Testis (tissue), 3 donors: ENCODE data around the gene CNTN6. TPM values are rescaled to one million over a fixed set of nuclear protein-coding genes. Genes with fewer than 3 reads are reported as not detected.

Experiments used
- DNase-seq: peaks from one replicate; pipeline ENCODE4 v3.0.0-alpha.2; 2019
- H3K27ac ChIP-seq, 2 donors: fragments of 200-600 bp; sonication (generic); one replicate each; pipeline ENCODE4 v1.5.1; 2019
- H3K27me3 ChIP-seq: fragments of 200-600 bp; sonication (generic); one replicate; pipeline ENCODE4 v1.5.1; 2019
- H3K36me3 ChIP-seq: fragments of 200-600 bp; sonication (generic); one replicate; pipeline ENCODE4 v1.5.1; 2017; ENCODE audit warnings: low read depth; ENCODE audit errors: missing control alignments
- H3K4me1 ChIP-seq: fragments of 200-600 bp; sonication (generic); one replicate; pipeline ENCODE4 v1.5.1; 2019
- H3K4me3 ChIP-seq, 2 donors: fragments of 200-600 bp; sonication (generic); one replicate each; pipeline ENCODE4 v1.5.1; 2017 to 2019
- H3K9me3 ChIP-seq: fragments of 200-600 bp; sonication (generic); one replicate; pipeline ENCODE4 v1.5.1; 2017
- POLR2A ChIP-seq: fragments of 450-650 bp; IDR thresholded peaks from one replicate; pipeline ENCODE4 v1.6.1; 2017; ENCODE audit warnings: antibody characterized with exemption, mild to moderate bottlenecking, moderate library complexity
- WGBS, 2 donors: methylation state at CpG; one replicate each; pipeline ENCODE4 v1.1.5; 2018; 5-methylcytosine and 5-hydroxymethylcytosine counted together
- intact Hi-C: fragments of 100-400 bp; cut with DNase I; formaldehyde crosslinking; loops from one replicate; pipeline ENCODE4 v1.15.1; 2023; ENCODE audit warnings: low total_unique reads
- polyA plus RNA-seq: library from polyadenylated mRNA; stranded (reverse); fragments of 350-450 nt; fragmentation: Illumina TruSeq; extraction: RNeasy Lipid Tissue Mini Kit (QIAGEN cat#74804); gene quantifications from one replicate; pipeline ENCODE4 v1.2.3, GENCODE V29; 2014; ENCODE audit warnings: low read depth, low replicate concordance; ENCODE audit not compliant: insufficient read depth
- total RNA-seq, 2 donors: library from RNA; depleted of rRNA; stranded (reverse); fragments of >200 nt; gene quantifications; one replicate each; pipeline ENCODE4 v1.2.3, GENCODE V29; 2016
- TF ChIP-seq, protein P1 (sequence below), 3 experiments: fragments of 450-650 bp in 2 of 3; fragments of 200-600 bp in 1 of 3; sonication (generic) in 1 of 3; IDR thresholded peaks; one replicate each; pipeline ENCODE4 v1.5.1; 2016 to 2019; ENCODE audit warnings: antibody characterized with exemption in 3 of 3, mild to moderate bottlenecking in 2 of 3, moderate library complexity in 1 of 3

The CNTN6 gene
- total and polyA plus RNA-seq, 3 donors from 2014 or later = 0.22 to 0.74 (median 0.31) TPM

DNA sequence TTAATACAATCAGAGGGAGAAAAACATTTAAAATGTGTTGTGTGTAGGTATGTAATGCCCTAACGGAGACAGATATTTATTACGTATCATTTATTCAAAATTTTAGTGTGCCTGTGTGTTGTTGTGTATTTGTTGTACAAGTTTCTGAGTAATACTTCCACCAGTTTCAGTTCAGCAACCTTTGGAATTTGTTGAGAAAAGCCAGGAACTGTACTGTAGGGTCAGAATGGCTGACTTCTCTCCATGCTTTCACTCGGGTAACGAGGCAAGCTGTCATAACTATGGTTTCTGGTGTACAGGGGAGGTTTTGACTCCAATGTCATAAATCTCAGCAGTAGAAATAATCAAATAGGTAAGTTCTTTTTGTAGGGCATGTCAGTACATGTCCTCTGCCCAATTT lies 23.8 kb upstream of the CNTN6 start:
- WGBS, 2 donors = 63 to 71% methylated on average over 4 of the region's 4 CpGs
- no peaks in the 10 kb centered on the region for H3K4me1 ChIP-seq
- no peak overlapping the region for H3K4me3 ChIP-seq
- no peaks in the 10 kb centered on the region for H3K9me3 ChIP-seq
- no peaks in the 10 kb centered on the region for H3K36me3 ChIP-seq
- DNase-seq = no peak
- intact Hi-C loops = no loop called here
- no peak overlapping the region for H3K27ac ChIP-seq
- TF ChIP-seq, protein P1, sequence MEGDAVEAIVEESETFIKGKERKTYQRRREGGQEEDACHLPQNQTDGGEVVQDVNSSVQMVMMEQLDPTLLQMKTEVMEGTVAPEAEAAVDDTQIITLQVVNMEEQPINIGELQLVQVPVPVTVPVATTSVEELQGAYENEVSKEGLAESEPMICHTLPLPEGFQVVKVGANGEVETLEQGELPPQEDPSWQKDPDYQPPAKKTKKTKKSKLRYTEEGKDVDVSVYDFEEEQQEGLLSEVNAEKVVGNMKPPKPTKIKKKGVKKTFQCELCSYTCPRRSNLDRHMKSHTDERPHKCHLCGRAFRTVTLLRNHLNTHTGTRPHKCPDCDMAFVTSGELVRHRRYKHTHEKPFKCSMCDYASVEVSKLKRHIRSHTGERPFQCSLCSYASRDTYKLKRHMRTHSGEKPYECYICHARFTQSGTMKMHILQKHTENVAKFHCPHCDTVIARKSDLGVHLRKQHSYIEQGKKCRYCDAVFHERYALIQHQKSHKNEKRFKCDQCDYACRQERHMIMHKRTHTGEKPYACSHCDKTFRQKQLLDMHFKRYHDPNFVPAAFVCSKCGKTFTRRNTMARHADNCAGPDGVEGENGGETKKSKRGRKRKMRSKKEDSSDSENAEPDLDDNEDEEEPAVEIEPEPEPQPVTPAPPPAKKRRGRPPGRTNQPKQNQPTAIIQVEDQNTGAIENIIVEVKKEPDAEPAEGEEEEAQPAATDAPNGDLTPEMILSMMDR (IDR thresholded peaks at IDR 0.05) = no peak
- no peak for TF ChIP-seq POLR2A
- no peaks in the 10 kb centered on the region for H3K27me3 ChIP-seq

DNA sequence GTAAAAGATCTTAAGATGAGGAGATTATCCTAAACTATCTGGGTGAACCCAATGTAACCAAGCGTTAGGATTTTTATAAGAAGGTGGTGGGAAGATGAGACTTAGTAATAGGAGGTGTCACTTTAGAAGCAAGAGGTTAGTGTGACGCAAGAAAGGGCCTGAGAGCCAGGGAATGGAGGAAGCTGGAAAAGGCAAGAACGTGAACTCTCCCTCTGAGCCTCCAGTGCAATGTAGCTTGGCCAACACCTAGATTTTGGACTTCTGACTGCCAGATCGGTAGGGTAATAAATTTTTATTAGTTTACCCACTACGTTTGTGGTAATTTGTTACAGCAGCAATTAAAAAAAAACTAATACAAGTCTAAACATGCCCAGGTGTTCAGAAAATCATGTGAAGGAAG lies 20.8 kb upstream of the CNTN6 start:
- TF ChIP-seq, protein P1 (IDR thresholded peaks at IDR 0.05) = no peak
- TF ChIP-seq POLR2A = no peak
- H3K27me3 ChIP-seq = no peaks in the 10 kb centered on the region
- H3K27ac ChIP-seq = no peak overlapping the region
- no peak overlapping the region for H3K4me3 ChIP-seq
- H3K9me3 ChIP-seq = no peaks in the 10 kb centered on the region
- no peaks in the 10 kb centered on the region for H3K4me1 ChIP-seq
- intact Hi-C loops = no loop called here
- no peak for DNase-seq
- WGBS, 2 donors = 63 to 78% methylated on average over 5 of the region's 5 CpGs
- no peaks in the 10 kb centered on the region for H3K36me3 ChIP-seq

- no peaks in the 10 kb centered on the region for H3K4me1 ChIP-seq
- TF ChIP-seq, protein P1 (IDR thresholded peaks at IDR 0.05) = no peak
- TF ChIP-seq POLR2A = no peak
- H3K36me3 ChIP-seq = no peaks in the 10 kb centered on the region
- no peak overlapping the region for H3K27ac ChIP-seq
- H3K9me3 ChIP-seq = no peaks in the 10 kb centered on the region
- H3K27me3 ChIP-seq = no peaks in the 10 kb centered on the region
- no peak for DNase-seq
- intact Hi-C loops = no loop called here
- no peak overlapping the region for H3K4me3 ChIP-seq
Measured at GRCh38 chr3:1079662-1080061, 13.2 kb upstream of the CNTN6 start.

DNA sequence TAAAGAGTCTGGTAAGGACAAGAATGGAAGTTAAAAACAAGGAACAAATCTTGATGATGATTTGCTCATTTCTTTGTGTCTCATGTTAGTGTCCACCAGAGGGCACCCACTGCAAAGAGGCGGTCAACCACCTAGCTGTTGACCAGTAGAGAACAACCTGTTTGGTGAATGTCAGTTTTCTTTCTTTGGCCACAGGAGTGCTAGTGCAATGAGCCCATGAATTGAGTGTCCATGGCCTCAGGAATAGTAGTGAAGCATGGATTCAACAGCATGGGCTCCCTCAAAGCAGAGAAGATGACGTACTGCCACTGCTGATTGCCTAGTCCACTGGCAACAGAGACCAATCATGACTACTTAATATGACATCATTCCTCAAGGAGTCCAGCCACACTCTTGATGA lies 10.7 kb upstream of the CNTN6 start:
- Histone ChIP-seq H3K4me3 (no peak overlapping the region), H3K36me3 (no peaks in the 10 kb centered on the region), H3K27me3 (no peaks in the 10 kb centered on the region), H3K27ac (no peak overlapping the region), H3K4me1 (no peaks in the 10 kb centered on the region), H3K9me3 (no peaks in the 10 kb centered on the region)
- intact Hi-C loops = no loop called here
- 64 to 70% methylated on average over 2 of the region's 2 CpGs for WGBS, 2 donors
- no peak for TF ChIP-seq POLR2A
- TF ChIP-seq, protein P1 (IDR thresholded peaks at IDR 0.05) = peak; percentile 23 to 61 (median 45)
- DNase-seq = peak; percentile 68

DNA sequence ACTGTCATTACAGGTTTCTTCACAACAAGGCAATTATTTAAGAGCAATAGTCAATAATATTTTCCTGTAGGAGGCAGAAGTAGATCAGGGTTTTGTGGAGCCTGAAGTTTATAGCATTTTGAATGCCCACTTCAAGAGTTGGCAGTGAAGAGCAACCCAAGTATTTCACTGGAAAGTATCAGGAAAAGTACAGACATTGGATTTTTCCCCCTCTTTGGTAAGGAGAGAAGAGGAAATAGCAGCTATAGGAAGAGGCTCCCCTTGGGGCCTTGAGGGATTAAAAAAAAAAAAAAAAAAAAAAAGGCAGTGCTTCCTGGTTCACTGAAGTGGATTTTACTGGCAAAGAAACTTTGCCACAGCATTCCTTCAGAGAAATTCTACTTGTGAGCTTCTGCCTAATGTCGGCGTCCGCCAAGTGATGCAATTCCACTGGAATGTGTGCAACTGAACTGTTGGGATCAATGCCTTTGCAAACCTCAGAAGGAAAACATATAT lies 5.7 kb upstream of the CNTN6 start:
- Histone ChIP-seq H3K4me3 (no peak overlapping the region), H3K27ac (no peak overlapping the region), H3K9me3 (no peaks in the 10 kb centered on the region), H3K36me3 (no peaks in the 10 kb centered on the region), H3K27me3 (no peaks in the 10 kb centered on the region), H3K4me1 (no peaks in the 10 kb centered on the region)
- no peak for TF ChIP-seq POLR2A
- TF ChIP-seq, protein P1 (IDR thresholded peaks at IDR 0.05) = no peak
- intact Hi-C loops = no loop called here
- no peak for DNase-seq
- 63 to 67% methylated on average over 3 of the region's 3 CpGs for WGBS, 2 donors
